ENCODE measurements around the gene DAB2. TPM values are rescaled to one million over a fixed set of nuclear protein-coding genes. Genes with fewer than 3 reads are reported as not detected.

DAB2 gene
- total RNA-seq, 4 donors from 2014 or later: 22.9 to 57.4 (median 54.6) TPM

- WGBS, 2 donors: 74 to 77% methylated on average over 7 of the region's 7 CpGs
- intact Hi-C loops (cut with DNase I): no loop called here
- Histone ChIP-seq H3K9me3 (no peaks in the 10 kb centered on the region), H3K27ac (no peak overlapping the region), H3K4me1 (no peaks in the 10 kb centered on the region), H3K4me3 (replicated peaks in 1 of 3) (no peak overlapping the region), H3K27me3 (no peaks in the 10 kb centered on the region), H3K36me3 (no peaks in the 10 kb centered on the region)
- TF ChIP-seq POLR2A (IDR thresholded peaks at IDR 0.05) (no peak), CTCF (IDR thresholded peaks at IDR 0.05) (no peak)
- no peak for DNase-seq
Observed at GRCh38 chr5:39455645-39456044, 30.9 kb upstream of the DAB2 start.

- no peak for TF ChIP-seq CTCF (IDR thresholded peaks at IDR 0.05)
- TF ChIP-seq POLR2A (IDR thresholded peaks at IDR 0.05): no peak
- no peak overlapping the region for H3K27ac ChIP-seq
- H3K27me3 ChIP-seq: no peaks in the 10 kb centered on the region
- H3K4me3 ChIP-seq (replicated peaks in 1 of 3): no peak overlapping the region
- no peaks in the 10 kb centered on the region for H3K4me1 ChIP-seq
- no peaks in the 10 kb centered on the region for H3K36me3 ChIP-seq
- DNase-seq: no peak
- H3K9me3 ChIP-seq: no peaks in the 10 kb centered on the region
- intact Hi-C loops (cut with DNase I): no loop called here
Observed at GRCh38 chr5:39453606-39454005, 28.8 kb upstream of the DAB2 start.

GRCh38 chr5:39452846-39453245 lies 28.1 kb upstream of the DAB2 start:
- WGBS, 2 donors: 71 to 74% methylated on average over 2 of the region's 2 CpGs
- Histone ChIP-seq H3K4me1 (no peaks in the 10 kb centered on the region), H3K4me3 (replicated peaks in 1 of 3) (no peak overlapping the region), H3K36me3 (no peaks in the 10 kb centered on the region), H3K27ac (no peak overlapping the region), H3K9me3 (no peaks in the 10 kb centered on the region), H3K27me3 (no peaks in the 10 kb centered on the region)
- DNase-seq: no peak
- intact Hi-C loops (cut with DNase I): no loop called here
- TF ChIP-seq CTCF (IDR thresholded peaks at IDR 0.05): no peak
- no peak for TF ChIP-seq POLR2A (IDR thresholded peaks at IDR 0.05)

GRCh38 chr5:39451276-39451941 lies 26.6 kb upstream of the DAB2 start:
- Histone ChIP-seq H3K4me3 (replicated peaks in 1 of 3) (no peak overlapping the region), H3K4me1 (no peaks in the 10 kb centered on the region), H3K9me3 (no peaks in the 10 kb centered on the region), H3K27ac (no peak overlapping the region), H3K36me3 (no peaks in the 10 kb centered on the region), H3K27me3 (no peaks in the 10 kb centered on the region)
- intact Hi-C loops (cut with DNase I): no loop called here
- 84% methylated on average over 2 of the region's 2 CpGs for WGBS, 2 donors
- no peak for DNase-seq
- TF ChIP-seq POLR2A (IDR thresholded peaks at IDR 0.05) (no peak), CTCF (IDR thresholded peaks at IDR 0.05) (no peak)

GRCh38 chr5:39450487-39450886 lies 25.7 kb upstream of the DAB2 start:
- H3K36me3 ChIP-seq: no peaks in the 10 kb centered on the region
- DNase-seq: no peak
- TF ChIP-seq CTCF (IDR thresholded peaks at IDR 0.05): no peak
- TF ChIP-seq POLR2A (IDR thresholded peaks at IDR 0.05): no peak
- H3K4me3 ChIP-seq (replicated peaks in 1 of 3): no peak overlapping the region
- 92 to 94% methylated on average over 3 of the region's 3 CpGs for WGBS, 2 donors
- H3K4me1 ChIP-seq: no peaks in the 10 kb centered on the region
- no peak overlapping the region for H3K27ac ChIP-seq
- H3K9me3 ChIP-seq: no peaks in the 10 kb centered on the region
- intact Hi-C loops (cut with DNase I): no loop called here
- no peaks in the 10 kb centered on the region for H3K27me3 ChIP-seq

Data from thyroid gland (tissue), 4 donors.